ENCODE measurements around the gene CYP51A1.

- no peak for TF ChIP-seq POLR2AphosphoS5 (IDR thresholded peaks at IDR 0.05; ENCODE audit: low read depth, low read length)
- TF ChIP-seq REST (IDR thresholded peaks at IDR 0.05; ENCODE audit: insufficient read depth in 1 of 2, low read depth in 2 of 2, low read length in 2 of 2), result no peak
- TF ChIP-seq SIN3A (IDR thresholded peaks at IDR 0.05; ENCODE audit: borderline replicate concordance, insufficient read depth, low read length), result no peak
- TF ChIP-seq TAF1 (IDR thresholded peaks at IDR 0.05; ENCODE audit: borderline replicate concordance, insufficient read depth, low read length), result no peak
- no peak for TF ChIP-seq FOXP2 (optimal IDR thresholded peaks at IDR 0.05; ENCODE audit: borderline replicate concordance, extremely low read depth, extremely low read length, insufficient read depth)
These were observed 12.6 kb downstream of the CYP51A1 start for GRCh38 chr7:92121681-92122080.
